Stimulated activated CD8-positive, alpha-beta memory T cell treated with anti-CD3 and anti-CD28 coated beads, Interleukin-12 subunit alpha, Interleukin-12 subunit beta, amount 100 ng/mL, for 4 hours (primary cell): ENCODE results near the gene GNG7.

Experiments used
- DNase-seq: peaks from one replicate; pipeline ENCODE4 v3.0.0-alpha.2; 2020; ENCODE audit warnings: low read depth

The GNG7 gene

DNA sequence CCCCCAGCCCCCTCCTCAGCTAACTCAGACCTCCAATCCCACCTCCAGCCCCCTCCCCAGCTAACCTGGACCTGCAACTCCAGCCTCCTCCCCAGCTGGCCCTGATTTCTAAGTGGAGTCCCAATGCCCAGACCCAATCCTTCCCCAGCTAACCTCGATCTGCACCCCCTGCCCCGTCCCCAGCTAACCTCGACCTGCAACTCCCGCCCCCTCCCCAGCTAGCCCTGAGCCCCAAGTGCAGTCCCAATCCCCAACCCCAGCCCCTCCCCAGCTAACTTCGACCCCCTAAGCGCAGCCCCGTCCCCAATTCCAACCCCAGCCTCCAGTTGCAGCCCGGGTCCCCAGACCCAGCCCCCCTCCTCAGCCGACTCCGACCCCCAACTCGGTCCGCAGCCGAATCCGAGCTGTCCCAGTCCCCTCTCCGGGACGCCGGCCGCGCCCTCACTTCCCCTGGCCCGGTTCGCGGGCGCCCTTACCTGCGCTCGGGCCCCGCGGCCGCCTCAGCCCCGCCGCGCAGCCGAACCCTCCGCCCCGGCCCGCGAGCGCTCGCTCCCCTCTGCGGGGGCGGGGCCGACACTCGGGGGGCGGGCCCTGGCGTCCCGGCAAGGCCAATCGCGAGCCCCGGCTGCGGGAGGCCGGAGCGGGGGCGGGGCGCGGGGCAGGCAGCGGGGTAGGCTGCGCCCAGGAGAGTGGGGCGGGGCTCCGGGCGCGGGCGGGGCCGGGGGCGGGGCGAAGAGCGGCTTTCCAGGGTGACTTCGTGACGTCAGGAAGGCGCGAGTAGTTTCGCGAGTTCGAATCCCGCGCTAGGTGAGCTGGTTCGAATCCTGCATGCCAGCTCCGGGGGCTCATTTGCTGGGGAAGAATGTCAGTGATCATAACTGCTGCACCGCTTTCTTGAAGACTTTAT lies at the start of gene GNG7:
GNG7 (minus strand) TSS at position 525 of the 907 bp plus-strand sequence. CDS start 182,006 bp downstream, outside the sequence.
- DNase-seq = peak; percentile 90

DNA sequence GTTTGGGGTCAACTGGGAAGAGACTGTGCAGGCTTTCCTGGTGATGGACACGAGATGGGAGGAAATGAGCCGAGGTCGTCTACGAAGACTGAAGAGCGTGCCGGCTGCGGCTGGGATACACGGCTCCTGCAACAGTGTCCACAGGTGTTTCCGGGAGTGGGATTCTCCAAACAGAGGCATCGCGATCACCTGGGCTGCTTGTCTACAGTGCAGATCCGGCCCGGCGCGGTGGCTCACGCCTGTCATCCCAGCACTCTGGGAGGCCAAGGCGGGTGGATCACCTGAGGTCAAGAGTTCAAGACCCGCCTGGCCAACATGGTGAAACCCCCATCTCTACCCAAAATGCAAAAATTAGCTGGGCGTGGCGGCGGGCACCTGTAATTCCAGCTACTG lies 48.9 kb upstream of the GNG7 start:
- no peak for DNase-seq

DNA sequence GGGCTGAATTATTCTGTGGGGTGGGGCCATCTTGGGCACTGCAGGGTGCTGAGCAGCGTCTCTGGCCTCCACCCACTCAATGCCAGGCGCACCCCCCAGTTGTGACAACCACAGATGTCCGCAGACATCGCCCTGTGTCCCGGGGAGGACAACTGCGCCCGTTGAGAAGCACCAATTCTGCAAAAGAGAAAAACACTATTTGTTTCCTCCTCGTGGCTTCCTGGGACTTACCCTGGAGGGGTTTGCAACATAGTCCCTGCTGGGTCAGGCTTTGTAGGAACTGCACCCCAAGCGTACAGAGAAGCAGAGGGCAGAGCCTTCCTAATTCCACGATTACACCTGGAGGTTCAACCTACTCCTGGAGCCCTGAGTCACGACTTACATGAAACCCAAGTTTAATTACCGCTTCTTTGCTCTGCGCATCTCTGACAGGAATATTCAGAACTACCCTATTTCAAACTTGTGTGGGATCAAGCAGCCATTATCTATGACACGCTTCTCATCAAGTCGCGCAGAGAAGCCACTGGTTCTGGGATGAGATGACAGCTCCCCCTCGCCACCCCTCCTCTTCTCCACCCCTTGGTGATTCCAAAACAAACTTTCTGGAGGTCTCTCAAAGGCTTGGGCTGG lies 48.4 kb upstream of the GNG7 start:
- no peak for DNase-seq

DNA sequence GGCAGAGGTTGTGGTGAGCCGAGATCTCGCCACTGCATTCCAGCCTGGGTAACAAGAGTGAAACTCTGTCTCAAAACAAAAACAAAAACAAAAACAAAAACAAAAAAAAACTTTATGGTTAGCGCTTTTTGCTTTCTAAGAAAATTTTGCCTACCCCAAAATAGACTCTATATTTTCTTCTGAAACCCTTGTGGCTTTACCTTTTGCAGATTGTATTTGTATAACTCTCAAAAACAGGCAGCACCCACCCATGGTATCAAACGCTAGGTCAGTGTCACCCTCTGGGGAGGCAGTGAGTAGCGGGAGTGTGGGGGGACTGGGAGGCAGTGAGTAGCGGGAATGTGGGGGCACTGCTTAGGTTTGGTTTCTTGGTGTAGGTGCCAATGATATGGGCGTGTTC lies 44.9 kb upstream of the GNG7 start:
- no peak for DNase-seq

DNA sequence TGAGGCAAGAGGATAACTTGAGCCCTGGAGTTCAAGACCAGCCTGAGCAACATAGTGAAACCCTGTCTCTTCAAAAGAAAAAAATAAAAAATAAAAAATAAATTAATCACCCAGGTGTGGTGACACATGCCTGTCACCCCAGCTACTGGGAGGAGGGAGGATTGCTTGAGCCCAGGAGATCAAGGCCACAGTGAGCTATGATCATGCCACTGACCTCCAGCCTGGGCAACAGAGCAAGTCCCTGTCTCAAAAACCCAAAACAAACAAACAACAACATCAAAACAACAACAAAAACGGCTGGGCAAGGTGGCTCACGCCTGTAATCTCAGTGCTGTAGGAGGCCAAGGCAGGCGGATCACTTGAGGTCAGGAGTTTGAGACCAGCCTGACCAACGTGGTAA lies 41.6 kb upstream of the GNG7 start:
- no peak for DNase-seq

DNA sequence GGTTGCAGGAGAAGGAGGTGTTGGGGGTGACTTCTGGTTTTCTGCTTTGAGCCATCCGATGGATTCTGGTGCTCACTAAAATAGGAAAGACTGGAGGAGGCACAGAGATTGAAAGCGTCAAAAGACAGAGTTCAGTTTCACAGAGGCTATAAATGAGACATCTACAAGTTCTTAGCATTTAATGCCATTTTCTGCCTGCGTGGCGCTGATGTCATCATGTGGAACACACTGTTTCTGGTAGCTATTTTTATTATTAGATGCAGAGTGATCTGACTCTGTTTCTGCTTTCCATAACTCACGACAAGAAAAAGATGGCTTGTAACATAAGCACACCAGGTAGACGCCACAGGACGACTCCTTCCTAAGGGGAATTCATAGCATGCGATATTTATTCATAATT lies 40.6 kb upstream of the GNG7 start:
- no peak for DNase-seq

DNA sequence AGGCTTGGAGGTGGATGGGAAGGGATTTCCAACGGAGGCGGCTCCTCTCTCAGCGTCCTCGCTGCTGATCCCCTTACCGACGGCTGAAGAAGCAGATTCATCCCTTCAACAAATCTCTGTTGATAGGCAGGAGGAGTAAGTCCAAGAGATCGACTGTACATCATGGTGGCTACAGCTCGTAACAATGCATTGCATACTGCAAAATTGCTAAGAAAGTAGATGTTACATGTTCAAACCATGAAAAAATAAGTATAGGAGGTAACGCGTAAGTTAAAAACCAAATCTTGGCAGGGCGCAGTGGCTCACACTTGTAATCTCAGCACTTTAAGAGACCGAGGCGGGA lies 37.8 kb upstream of the GNG7 start:
- no peak for DNase-seq

DNA sequence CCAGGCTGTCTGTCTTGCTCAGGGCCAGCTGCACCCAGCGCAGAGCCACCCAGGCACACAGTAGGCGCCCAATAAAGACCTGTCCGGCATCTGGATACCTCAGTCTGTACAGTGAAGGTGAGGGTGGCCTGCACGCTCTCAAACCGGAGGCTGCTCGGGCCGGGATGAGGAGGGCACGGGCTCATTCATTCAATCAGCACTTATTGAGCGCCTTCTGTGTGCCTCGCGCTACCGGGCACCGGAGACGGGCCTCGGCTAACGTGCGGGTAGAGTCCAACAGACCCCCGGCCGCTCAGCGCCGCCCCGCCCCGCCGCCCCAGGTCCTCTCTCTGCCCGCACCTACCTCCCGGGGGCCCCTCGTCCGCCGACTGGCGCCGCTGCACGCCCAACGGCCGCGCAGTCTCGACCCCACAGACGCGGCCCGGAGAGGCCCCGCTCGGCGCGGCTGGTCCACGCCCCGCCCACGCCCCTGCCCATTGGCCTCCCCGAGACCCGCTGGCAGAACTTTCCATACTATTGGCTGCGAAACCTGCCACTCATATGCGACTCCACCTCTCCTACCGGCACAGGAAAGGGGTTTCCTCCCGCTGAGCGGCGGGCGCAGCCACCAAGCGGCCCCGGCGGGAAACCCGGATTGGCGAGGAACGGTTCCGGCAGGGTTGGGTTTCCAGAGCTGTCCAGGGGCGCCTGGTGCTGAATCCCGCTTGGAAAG lies 37.3 kb upstream of the GNG7 start, which contains the start of gene SLC39A3:
SLC39A3 (minus strand) TSS at position 416 of the 712 bp plus-strand sequence. CDS start 2,760 bp downstream, outside the sequence.
- DNase-seq = peak; percentile 97

DNA sequence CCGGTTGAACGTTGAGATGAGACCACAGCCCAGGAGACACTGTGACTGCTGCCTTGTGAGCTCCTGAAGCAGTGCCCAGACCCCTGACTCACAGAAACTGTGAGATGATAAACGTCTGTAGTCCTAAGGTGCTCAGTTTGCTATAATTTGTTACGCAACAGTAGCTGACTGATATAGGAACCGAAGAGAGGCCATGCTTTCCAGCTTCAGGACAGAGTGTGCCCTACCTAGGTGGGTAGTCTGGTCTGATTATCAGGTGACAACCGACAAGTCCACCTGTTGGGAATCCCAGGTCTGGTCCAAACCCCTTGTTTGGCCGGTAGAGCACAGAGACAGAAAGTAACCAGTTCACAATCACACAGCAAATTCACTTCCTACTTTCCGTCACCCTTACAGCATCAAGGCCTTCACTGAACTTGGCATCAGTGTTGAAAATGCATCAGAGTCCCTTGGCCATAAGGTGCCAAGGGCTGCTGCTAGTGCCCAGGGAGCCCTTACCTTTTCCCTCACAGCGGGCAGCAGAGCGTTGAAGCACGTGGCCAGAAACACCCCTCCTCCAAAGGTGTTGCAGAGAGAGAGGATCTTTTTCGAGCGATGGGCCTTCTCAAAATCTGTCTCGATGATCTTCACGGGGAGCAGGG lies 34.2 kb upstream of the GNG7 start:
- DNase-seq = no peak

DNA sequence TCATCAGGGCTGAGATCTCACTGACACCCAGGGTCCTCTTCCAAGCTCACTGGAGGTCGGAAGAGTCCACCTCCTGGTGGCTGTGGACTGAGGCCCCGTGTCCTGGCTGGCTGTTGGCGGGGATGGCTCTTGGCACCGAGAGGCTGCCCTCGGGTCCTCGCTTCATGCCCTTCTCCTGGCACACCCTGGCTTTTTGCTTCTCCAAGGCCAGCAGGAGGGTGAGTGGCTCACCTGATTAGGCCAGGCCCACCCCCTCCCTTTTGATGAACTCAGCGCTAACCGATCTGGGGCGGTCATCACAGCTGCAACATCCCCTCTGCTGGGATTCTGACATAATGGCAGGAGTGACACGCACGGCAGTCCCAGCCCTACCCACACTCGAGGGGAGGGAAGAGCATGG lies 32.9 kb upstream of the GNG7 start:
- DNase-seq = no peak

DNA sequence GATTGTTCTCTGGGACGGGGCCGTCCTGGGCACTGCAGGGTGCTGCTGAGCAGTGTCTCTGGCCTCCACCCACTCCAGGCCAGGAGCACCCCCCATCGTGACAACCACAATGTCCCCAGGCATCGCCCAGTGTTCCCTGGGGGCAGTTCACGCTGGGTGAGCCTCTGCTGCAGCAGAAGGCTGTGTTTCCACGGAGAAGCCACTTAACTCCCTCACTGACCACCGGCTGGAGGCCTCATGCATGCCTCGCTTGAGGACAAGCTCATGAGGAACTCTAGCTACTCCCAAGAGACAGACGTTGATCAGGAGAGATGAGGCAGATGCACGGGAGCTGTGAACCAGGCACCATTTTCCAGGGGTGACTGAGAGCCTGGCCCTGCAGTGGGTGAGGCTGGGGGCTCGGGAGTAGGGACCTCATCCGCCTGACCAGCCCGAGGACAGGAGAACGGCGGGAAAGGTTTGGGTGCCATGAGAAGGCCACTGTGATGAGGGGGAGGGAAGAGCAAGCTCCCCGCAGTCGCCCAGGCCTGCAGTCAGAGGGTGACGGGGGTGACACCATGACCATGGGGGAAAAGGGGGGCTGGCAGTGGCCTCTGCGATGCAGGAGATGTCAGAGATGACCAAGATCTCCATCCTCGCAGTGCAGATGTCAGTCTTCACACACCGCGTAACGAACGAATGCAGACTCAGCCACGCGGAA lies 32.2 kb upstream of the GNG7 start:
- DNase-seq = no peak

DNA sequence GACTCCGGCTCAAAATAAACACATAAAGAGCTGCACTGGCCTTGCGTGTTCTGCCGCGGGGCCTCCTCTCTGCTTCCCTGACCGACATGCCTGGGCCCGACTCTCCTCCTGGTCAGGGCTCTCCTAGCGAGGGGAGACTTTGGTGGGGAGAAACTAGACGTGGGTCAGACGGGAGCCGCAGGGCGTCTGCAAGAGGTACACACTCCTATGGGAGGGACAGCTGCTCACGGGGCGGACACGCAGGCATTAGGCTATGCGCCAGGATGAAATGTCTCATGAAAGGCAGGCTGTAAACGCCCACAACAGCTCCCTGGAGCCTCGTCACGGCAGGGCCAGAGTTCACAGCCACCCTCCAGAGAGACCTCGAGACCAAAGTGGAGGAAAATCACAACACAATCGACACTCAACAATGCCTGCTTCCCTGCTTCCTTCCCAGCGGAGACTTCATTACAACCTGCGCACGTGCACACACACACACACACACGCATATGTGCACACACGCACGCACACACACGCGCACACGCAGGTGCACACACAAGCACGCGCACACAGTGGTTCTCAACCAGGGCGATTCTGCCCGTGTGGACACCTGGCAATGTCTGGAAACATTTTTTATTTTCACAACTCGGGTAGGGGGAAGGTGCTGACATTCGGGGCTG lies 31.6 kb upstream of the GNG7 start:
- DNase-seq = no peak

DNA sequence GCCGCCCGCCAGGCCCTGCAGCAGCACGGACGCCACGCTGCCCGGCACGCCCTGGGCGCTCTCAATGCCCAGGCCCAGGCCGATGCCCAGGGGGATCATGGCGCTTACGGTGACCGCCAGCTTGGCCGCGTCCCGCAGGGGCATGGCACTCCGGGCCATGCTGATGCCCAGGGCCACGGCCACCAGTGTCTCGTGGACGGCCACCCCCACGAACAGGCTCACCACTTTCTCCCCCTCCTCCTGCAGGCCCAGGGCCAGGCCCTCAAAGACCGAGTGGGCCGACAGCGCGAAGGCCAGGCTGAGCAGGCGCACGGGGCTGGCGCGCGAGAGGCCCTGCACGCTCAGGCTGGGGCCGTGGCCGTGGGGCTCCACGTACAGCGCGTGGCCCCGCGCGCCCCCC lies 30.4 kb upstream of the GNG7 start:
- DNase-seq = no peak

DNA sequence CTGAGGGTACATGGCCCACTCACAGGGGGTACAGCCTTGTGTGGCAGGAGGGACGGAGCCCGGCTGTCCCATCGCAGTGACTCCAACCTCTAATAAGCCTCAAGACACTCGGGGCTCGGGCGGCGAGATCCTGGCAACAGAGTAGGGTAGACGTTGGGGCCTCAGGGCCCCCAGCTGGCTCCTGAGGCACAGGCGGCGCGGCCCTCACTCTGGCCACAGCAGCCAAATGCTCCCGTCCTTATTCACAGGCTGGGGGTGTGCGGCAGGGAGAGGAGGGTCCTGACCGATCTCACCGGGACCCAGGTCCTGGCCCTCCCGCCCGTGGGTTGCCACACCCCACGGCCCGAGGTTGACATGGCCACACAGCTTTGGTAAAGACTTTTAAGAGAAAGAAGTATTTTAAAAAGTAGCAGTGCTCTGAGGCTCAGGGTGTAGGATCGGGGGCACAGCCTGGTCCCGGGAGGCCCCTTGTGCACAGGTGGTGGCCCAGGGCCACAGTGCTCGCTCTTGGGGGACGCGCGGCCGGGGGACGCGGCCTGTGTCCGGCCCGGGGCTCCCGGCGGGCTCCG lies 29.7 kb upstream of the GNG7 start:
- no peak for DNase-seq

DNA sequence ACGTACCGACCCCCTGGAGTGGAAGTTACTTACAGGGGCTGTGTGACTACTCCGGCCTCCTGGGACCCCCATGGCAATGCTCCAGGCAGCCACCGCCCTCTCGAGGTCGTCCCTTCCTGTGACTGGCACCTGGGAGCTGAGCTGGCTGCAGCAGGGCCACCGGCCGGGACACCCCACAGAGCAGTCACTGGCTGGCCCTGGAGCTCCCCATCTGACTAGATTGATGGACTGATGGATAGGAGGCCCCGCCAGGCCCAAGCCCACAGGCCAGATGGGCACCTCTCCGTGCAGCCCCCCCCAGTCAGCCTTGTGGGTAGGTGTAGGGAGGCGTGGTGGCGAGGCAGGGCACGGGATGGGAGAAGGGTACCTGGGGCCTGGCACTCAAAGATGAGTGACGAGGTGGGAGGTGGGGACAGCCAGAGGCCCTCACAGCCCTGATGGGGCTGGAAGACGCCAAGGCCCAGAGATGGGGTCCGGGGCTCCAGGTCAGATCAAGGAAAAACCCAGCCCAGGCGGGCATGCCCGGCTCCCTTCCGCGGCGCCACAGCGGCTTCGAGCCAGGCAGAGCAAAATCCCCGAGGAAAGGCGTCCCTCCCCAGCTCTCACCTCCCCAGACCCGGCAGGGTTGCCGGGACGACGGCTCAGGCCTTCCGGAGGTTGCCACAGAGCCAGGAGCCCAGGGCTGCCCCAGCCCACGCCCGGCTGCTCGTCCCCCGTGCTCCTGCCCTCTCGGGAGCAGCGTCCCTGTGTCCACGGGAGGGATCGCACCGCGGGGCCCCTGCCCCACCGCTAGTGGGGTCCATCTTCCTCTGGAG lies 28.9 kb upstream of the GNG7 start:
- DNase-seq = no peak

DNA sequence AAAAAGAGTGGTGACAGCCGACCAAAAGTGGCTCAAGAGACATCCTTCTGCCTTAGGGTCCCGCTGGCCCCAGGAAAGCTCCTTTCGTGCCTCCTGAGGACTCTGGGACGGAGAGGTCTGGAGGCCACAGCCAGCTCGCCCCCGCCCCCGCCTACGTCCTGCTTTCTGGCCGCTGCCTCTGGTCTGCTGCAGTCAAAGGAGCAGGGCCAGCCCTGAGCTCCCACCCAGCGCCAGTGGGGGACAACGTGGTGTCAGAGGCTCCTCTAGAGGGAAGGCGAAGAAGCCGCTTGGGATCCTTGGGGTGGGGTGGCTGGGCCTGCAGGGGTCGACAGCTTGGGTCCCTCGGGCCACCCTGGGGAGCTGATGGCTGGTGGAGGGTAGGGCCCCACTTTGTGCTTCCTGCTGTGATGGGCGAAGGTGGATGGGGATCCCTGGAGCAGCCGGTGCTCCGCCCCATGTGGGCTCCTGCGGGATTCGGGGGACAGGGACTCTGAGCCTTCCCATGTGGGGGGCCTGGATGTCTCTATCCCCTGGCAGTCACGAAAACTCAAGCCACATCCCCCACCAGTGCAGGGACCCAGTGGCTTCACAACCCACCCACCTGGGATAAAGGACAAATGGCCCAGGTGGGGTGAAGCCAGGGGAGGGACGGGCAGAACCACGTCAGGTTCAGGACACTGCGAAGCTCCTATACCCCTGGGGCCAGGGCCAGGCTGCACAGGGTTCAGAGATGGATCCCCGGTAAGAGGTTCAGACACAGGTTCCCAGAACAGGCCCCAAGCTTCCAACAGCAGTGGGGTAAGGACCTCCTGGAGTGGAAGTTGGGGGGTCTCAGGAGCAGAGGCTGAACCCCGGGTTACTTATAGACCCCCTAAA lies 27.7 kb upstream of the GNG7 start:
- no peak for DNase-seq

DNA sequence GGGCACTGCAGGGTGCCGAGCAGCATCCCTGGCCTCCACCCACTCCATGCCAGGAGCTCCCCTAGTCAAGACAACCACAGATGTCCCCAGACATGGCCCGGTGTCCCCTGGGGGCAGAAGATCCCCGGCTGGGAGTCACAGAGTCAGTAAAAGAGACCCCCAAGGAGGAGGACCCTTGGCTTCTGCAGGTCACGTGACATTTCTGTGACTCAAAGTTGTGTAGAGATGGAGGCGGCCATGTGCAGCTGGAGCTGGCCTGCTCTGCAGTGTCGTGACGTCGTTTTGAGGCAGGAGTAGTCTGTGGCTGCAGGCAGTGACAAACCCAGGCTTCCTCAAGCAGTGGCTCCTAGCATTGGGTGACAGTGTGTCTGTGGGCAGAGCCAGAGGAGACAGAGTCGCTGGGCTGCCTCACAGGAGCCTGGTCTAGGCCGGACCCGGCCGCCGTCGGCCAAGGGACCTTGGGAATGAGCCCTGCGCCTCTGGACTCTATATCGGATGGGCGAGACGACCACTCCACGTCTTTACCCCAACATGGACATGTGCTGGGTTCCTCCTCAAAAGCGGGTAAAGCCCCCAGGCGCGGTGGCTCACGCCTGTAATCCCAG lies 26.4 kb upstream of the GNG7 start:
- DNase-seq = no peak

DNA sequence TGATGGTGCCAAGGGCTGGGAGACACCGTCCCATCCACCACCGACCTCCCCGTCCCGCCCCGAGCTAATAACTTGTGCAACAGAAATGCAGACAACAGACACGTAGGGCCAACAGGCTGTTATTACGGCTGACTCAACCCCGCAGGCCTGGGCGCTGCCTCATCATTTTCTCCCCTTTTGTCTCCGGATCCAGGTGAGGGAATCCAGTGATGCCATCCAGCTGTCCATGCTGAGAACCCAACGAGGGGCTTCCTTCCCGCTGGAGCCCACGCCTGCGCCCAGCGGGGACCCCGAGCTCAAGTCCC lies 25.1 kb upstream of the GNG7 start:
- DNase-seq = no peak
